CD14-positive monocyte (primary cell): Measurements from ENCODE around the gene PIK3CD. TPM values are rescaled to one million over a fixed set of nuclear protein-coding genes. Genes with fewer than 3 reads are reported as not detected.

Experiments used
- DNase-seq, 3 donors: peaks; one replicate each; pipeline ENCODE4 v3.0.0-alpha.2; 2011 to 2022
- H2AFZ ChIP-seq: 2 replicates; pipeline ENCODE4 v1.6.0; 2012; ENCODE audit warnings: mild to moderate bottlenecking, low read depth, low read length, inconsistent platforms; ENCODE audit not compliant: insufficient read depth, poor library complexity, severe bottlenecking
- H3K27ac ChIP-seq, 2 donors: 1 replicate in 1 of 2; 2 replicates in 1 of 2; pipeline ENCODE4 v1.5.1; 2012 to 2013; ENCODE audit warnings: low read length in 2 of 2, control low read depth in 1 of 2, inconsistent platforms in 1 of 2, low read depth in 1 of 2, mild to moderate bottlenecking in 1 of 2
- H3K27me3 ChIP-seq, 2 donors: one replicate each; pipeline versions ENCODE4 v1.6.0 to v1.6.1; 2011 to 2013; ENCODE audit warnings: low read length in 2 of 2; ENCODE audit not compliant: control insufficient read depth in 2 of 2, insufficient read depth in 2 of 2
- H3K36me3 ChIP-seq, 2 donors: replicated peaks in 1 of 2; 1 replicate in 1 of 2; 2 replicates in 1 of 2; pipeline versions ENCODE4 v1.5.1 to v1.6.1; 2012 to 2013; ENCODE audit warnings: low read length in 2 of 2, control low read depth in 1 of 2, inconsistent platforms in 1 of 2, mild to moderate bottlenecking in 1 of 2; ENCODE audit not compliant: insufficient read depth in 2 of 2, control insufficient read depth in 1 of 2
- H3K4me1 ChIP-seq, 2 donors: 1 replicate in 1 of 2; 2 replicates in 1 of 2; pipeline versions ENCODE4 v1.5.1 to v1.6.1; 2012 to 2013; ENCODE audit warnings: low read length in 2 of 2, control low read depth in 1 of 2, inconsistent platforms in 1 of 2, mild to moderate bottlenecking in 1 of 2, moderate library complexity in 1 of 2; ENCODE audit not compliant: insufficient read depth in 2 of 2, control insufficient read depth in 1 of 2
- H3K4me2 ChIP-seq: replicated peaks from 2 replicates; pipeline ENCODE3; 2012; ENCODE audit warnings: low read length, moderate library complexity, mild to moderate bottlenecking; ENCODE audit not compliant: poor library complexity, severe bottlenecking; ENCODE audit errors: extremely low read depth
- H3K4me3 ChIP-seq, 3 experiments: fragments of 200-600 bp in 1 of 3; sonication (generic) in 1 of 3; replicated peaks in 1 of 3; 1 replicate in 2 of 3; 2 replicates in 1 of 3; pipeline ENCODE4 v1.5.1; 2011 to 2013; ENCODE audit warnings: low read length in 3 of 3, mild to moderate bottlenecking in 3 of 3, control low read depth in 2 of 3, low read depth in 2 of 3, inconsistent platforms in 1 of 3, moderate library complexity in 1 of 3
- H3K79me2 ChIP-seq: 2 replicates; pipeline ENCODE4 v1.6.0; 2012; ENCODE audit warnings: mild to moderate bottlenecking, control low read depth, inconsistent platforms, low read length, moderate library complexity; ENCODE audit not compliant: insufficient read depth
- H3K9ac ChIP-seq: 2 replicates; pipeline ENCODE4 v1.6.0; 2017; ENCODE audit warnings: low read length, mild to moderate bottlenecking; ENCODE audit not compliant: insufficient read depth, poor library complexity, severe bottlenecking
- H3K9me3 ChIP-seq, 2 donors: replicated peaks in 1 of 2; 1 replicate in 1 of 2; 2 replicates in 1 of 2; pipeline versions ENCODE4 v1.5.1 to v1.6.1; 2012 to 2013; ENCODE audit warnings: low read length in 2 of 2, control low read depth in 1 of 2; ENCODE audit not compliant: control insufficient read depth in 1 of 2, insufficient read depth in 1 of 2
- H4K20me1 ChIP-seq: 2 replicates; pipeline ENCODE4 v1.6.0; 2012; ENCODE audit warnings: mild to moderate bottlenecking, low read length, control low read depth, moderate library complexity; ENCODE audit not compliant: insufficient read depth
- H3K27ac Mint-ChIP-seq, 7 donors: one replicate each; pipeline ENCODE4 v1.8.0; 2020; ENCODE audit warnings: mild to moderate bottlenecking in 7 of 7, mixed read lengths in 7 of 7, moderate library complexity in 6 of 7, inconsistent platforms in 2 of 7
- H3K27me3 Mint-ChIP-seq, 3 donors: one replicate each; pipeline ENCODE4 v1.8.0; 2021 to 2022; ENCODE audit warnings: low read depth in 3 of 3, mild to moderate bottlenecking in 3 of 3, mixed read lengths in 3 of 3, moderate library complexity in 3 of 3, inconsistent platforms in 1 of 3
- H3K36me3 Mint-ChIP-seq, 2 donors: one replicate each; pipeline ENCODE4 v1.8.0; 2020; ENCODE audit warnings: mixed read lengths in 2 of 2, inconsistent platforms in 1 of 2, mild to moderate bottlenecking in 1 of 2
- H3K4me1 Mint-ChIP-seq: one replicate; pipeline ENCODE4 v1.8.0; 2020; ENCODE audit warnings: mild to moderate bottlenecking, mixed read lengths
- H3K4me3 Mint-ChIP-seq, 2 donors: one replicate each; pipeline ENCODE4 v1.8.0; 2020; ENCODE audit warnings: mild to moderate bottlenecking in 2 of 2, mixed read lengths in 2 of 2, moderate library complexity in 1 of 2
- H3K9me3 Mint-ChIP-seq, 7 donors: one replicate each; pipeline ENCODE4 v1.8.0; 2020 to 2022; ENCODE audit warnings: mixed read lengths in 7 of 7, mild to moderate bottlenecking in 6 of 7, moderate library complexity in 6 of 7, inconsistent platforms in 2 of 7
- WGBS: methylation state at CpG from one replicate; pipeline ENCODE4 v1.1.5; 2013; ENCODE audit warnings: missing lambda C conversion rate; ENCODE audit not compliant: insufficient coverage; 5-methylcytosine and 5-hydroxymethylcytosine counted together
- intact Hi-C, 2 donors: fragments of 100-400 bp; cut with micrococcal nuclease; formaldehyde crosslinking; loops; one replicate each; pipeline versions ENCODE4 v1.15.0 to v1.15.1; 2023
- polyA plus RNA-seq, 3 donors: library from polyadenylated mRNA; depleted of rRNA in 1 of 3; unstranded in 2 of 3; stranded (reverse) in 1 of 3; fragments of 300-500 nt in 2 of 3; fragments of >200 nt in 1 of 3; fragmentation: Illumina TruSeq in 2 of 3; gene quantifications; 1 replicate in 2 of 3; 2 replicates in 1 of 3; pipeline ENCODE4 v1.2.3, GENCODE V29; 2012 to 2021
- TF ChIP-seq, protein P1 (sequence below): fragments of 200-600 bp; IDR thresholded peaks from one replicate; pipeline ENCODE4 v1.8.0; 2022; ENCODE audit warnings: antibody characterized with exemption, mild to moderate bottlenecking

PIK3CD gene
- polyA plus RNA-seq, 3 donors: 33.2 to 120 (median 52.2) TPM

DNA sequence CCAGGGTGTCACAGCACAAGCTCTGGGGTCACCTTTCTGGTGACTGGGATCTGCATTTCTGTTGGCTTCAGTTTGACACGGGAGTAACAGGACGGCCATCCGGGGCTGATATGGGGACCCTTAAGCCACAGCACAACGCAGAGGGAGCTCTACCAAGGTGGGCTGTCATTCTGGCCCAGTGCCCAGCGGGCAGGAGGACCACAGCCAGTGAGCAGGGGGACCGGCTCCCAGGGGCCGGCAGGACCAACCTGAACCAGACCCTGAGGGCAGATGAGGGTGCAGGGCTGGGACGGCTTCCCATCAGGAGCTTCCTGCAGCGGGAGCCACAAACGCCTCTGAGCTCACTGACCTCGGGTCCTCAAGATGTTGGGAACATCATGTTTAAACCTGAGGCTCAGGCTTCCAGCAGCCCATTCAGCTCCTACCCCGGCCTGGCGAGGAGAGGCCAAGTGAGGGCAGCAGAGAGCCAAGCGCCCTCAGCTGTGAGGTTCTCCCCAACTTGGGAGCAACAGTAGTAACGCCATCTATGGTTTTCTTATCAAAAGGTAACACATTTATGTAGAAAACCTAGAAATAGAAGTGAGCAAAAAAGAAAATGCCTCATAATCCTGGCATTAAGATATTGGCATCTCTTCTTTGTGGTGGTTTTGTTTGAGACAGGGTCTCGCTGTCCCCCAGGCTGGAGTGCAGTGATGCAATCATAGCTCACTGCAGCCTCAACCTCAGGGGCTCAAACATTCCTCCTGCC lies 36.0 kb upstream of the PIK3CD start:
- H3K4me1 Mint-ChIP-seq: peaks cover 2% of the 10 kb centered on the region
- intact Hi-C loops: no loop called here
- H3K9ac ChIP-seq: no peak overlapping the region

DNA sequence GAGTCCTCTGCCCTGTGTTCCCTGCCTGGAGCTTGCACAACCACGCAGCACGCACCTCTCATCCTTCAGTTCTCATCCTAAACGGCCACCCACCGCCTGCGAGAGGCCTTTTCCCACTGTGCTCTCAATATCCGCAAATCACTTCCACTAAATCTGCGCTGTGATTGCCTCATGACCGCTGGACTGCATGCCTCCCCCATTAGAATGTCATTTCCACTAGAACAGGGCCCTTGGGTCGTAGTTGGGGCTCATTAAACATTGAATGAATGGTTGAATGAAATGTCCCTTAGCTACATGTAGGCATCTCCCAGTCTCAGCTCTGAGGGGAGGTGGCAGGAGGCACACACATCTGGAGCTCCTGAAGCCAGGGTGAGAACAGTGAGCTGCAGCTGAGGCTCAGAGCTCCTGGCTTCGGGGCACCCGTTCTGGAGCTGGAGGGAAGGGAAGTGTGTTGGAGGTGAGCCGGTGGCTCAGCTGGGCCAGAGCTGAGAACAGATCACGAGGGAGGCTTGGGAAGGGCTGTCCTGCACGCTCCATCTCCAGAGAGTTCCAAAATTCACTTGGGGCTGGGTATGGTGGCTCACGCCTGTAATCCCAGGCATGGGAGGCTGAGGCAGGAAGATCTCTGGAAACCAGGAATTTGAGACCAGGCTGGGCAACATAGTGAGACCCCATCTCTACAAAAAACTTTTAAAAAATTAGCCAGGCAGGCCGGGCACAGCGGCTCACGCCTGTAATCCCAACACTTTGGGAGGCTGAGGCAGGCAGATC lies 32.4 kb upstream of the PIK3CD start:
- H3K27ac Mint-ChIP-seq: no peak overlapping the region
- WGBS: 69% methylated on average over 4 of the region's 18 CpGs
- intact Hi-C loops: no loop called here

More for the DNA sequence above, 36.0 kb upstream of the PIK3CD start:
- Histone ChIP-seq H4K20me1 (no peaks in the 10 kb centered on the region), H3K9me3 (no peaks in the 10 kb centered on the region), H3K4me3 (no peak overlapping the region), H2AFZ (no peak overlapping the region), H3K36me3 (peaks cover 6 to 15% of the 10 kb centered on the region in 2 donors), H3K4me2 (no peak overlapping the region), H3K27me3 (no peaks in the 10 kb centered on the region), H3K27ac (no peak overlapping the region), H3K4me1 (no peaks in the 10 kb centered on the region), H3K79me2 (no peaks in the 10 kb centered on the region)
- no peaks in the 10 kb centered on the region for H3K9me3 Mint-ChIP-seq
- WGBS: 55% methylated on average over 13 of the region's 16 CpGs
- peak in 2 of 3 donors; percentile 38 to 41 for DNase-seq
- TF ChIP-seq, protein P1, sequence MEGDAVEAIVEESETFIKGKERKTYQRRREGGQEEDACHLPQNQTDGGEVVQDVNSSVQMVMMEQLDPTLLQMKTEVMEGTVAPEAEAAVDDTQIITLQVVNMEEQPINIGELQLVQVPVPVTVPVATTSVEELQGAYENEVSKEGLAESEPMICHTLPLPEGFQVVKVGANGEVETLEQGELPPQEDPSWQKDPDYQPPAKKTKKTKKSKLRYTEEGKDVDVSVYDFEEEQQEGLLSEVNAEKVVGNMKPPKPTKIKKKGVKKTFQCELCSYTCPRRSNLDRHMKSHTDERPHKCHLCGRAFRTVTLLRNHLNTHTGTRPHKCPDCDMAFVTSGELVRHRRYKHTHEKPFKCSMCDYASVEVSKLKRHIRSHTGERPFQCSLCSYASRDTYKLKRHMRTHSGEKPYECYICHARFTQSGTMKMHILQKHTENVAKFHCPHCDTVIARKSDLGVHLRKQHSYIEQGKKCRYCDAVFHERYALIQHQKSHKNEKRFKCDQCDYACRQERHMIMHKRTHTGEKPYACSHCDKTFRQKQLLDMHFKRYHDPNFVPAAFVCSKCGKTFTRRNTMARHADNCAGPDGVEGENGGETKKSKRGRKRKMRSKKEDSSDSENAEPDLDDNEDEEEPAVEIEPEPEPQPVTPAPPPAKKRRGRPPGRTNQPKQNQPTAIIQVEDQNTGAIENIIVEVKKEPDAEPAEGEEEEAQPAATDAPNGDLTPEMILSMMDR: peak; percentile 85
- H3K27me3 Mint-ChIP-seq: peaks cover 6 to 15% (median 11%) of the 10 kb centered on the region in 3 donors
- H3K36me3 Mint-ChIP-seq: peaks cover 8 to 26% of the 10 kb centered on the region in 2 donors
- no peak overlapping the region for H3K27ac Mint-ChIP-seq
- peak overlapping the region in 1 of 2 donors; percentile 41 for H3K4me3 Mint-ChIP-seq

More for the DNA sequence above, 32.4 kb upstream of the PIK3CD start:
- no peaks in the 10 kb centered on the region for H3K4me1 ChIP-seq
- no peaks in the 10 kb centered on the region for H3K79me2 ChIP-seq
- no peak for DNase-seq
- H2AFZ ChIP-seq: no peak overlapping the region
- no peaks in the 10 kb centered on the region for H3K9me3 ChIP-seq
- Mint-ChIP-seq H3K27me3 (peaks cover 6 to 17% (median 12%) of the 10 kb centered on the region in 3 donors), H3K9me3 (no peaks in the 10 kb centered on the region), H3K36me3 (peaks cover 0 to 2% of the 10 kb centered on the region in 2 donors), H3K4me1 (peaks cover 3% of the 10 kb centered on the region), H3K4me3 (no peak overlapping the region)
- TF ChIP-seq, protein P1: no peak
- no peaks in the 10 kb centered on the region for H4K20me1 ChIP-seq
- H3K36me3 ChIP-seq: no peaks in the 10 kb centered on the region
- H3K4me3 ChIP-seq: no peak overlapping the region
- H3K27ac ChIP-seq: no peak overlapping the region
- no peak overlapping the region for H3K9ac ChIP-seq
- no peaks in the 10 kb centered on the region for H3K27me3 ChIP-seq
- no peak overlapping the region for H3K4me2 ChIP-seq
